Measurements from ENCODE around the gene EFCAB7.

- TF ChIP-seq CTCF (IDR thresholded peaks at IDR 0.05) (no peak), POLR2A (IDR thresholded peaks at IDR 0.05) (no peak), POLR2AphosphoS5 (IDR thresholded peaks at IDR 0.05) (no peak)
These were observed 87.9 kb downstream of the EFCAB7 start for GRCh38 chr1:63611231-63611630.
